ELR (cell line): ENCODE results near the gene RDH11.

Experiments used
- DNase-seq: peaks from one replicate; pipeline ENCODE4 v3.0.0-alpha.2; 2015; ENCODE audit warnings: low read depth

The RDH11 gene

GRCh38 chr14:67703997-67704396, 8.4 kb upstream of the RDH11 start:
- DNase-seq: no peak

GRCh38 chr14:67701492-67701891, 5.9 kb upstream of the RDH11 start, which contains the start of gene RDH12:
RDH12 (plus strand) TSS chr14:67701886; CDS start chr14:67722643, 20,757 bp downstream.
- DNase-seq: peak; percentile 17

GRCh38 chr14:67698179-67698578, 2.6 kb upstream of the RDH11 start:
- no peak for DNase-seq

GRCh38 chr14:67697006-67697405, 1.4 kb upstream of the RDH11 start:
- DNase-seq: no peak

- DNase-seq: peak; percentile 97
These were observed 672 bp downstream of the RDH11 start for GRCh38 chr14:67694791-67695393.

GRCh38 chr14:67690011-67690410, 5.6 kb downstream of the RDH11 start:
- DNase-seq: no peak

- DNase-seq: no peak
These were observed 11.7 kb downstream of the RDH11 start for GRCh38 chr14:67683842-67684241.

- DNase-seq: peak; percentile 37
These were observed 14.6 kb downstream of the RDH11 start for GRCh38 chr14:67680941-67681340.

GRCh38 chr14:67680121-67680602, 15.4 kb downstream of the RDH11 start:
- peak; percentile 96 for DNase-seq

- no peak for DNase-seq
These were observed 16.6 kb downstream of the RDH11 start for GRCh38 chr14:67679006-67679405.

GRCh38 chr14:67675219-67675582, 20.4 kb downstream of the RDH11 start:
- no peak for DNase-seq

GRCh38 chr14:67674480-67675218, 20.9 kb downstream of the RDH11 start, which contains the start of gene VTI1B:
VTI1B (minus strand) TSS chr14:67674632; CDS start chr14:67674489, 143 bp downstream.
- peak; percentile 82 for DNase-seq

- DNase-seq: peak; percentile 76
These were observed 21.5 kb downstream of the RDH11 start for GRCh38 chr14:67674139-67674479.

GRCh38 chr14:67673451-67673850, 22.1 kb downstream of the RDH11 start:
- peak; percentile 52 for DNase-seq

GRCh38 chr14:67668559-67668958, 27.0 kb downstream of the RDH11 start:
- DNase-seq: no peak

GRCh38 chr14:67666750-67667449, 28.7 kb downstream of the RDH11 start:
- peak; percentile 72 for DNase-seq

- peak; percentile 25 for DNase-seq
These were observed 29.7 kb downstream of the RDH11 start for GRCh38 chr14:67665868-67666267.

- DNase-seq: no peak
These were observed 31.9 kb downstream of the RDH11 start for GRCh38 chr14:67663633-67664032.

- DNase-seq: no peak
These were observed 41.8 kb downstream of the RDH11 start for GRCh38 chr14:67653651-67654280.

GRCh38 chr14:67652189-67652588, 43.4 kb downstream of the RDH11 start:
- no peak for DNase-seq

- peak; percentile 82 for DNase-seq
These were observed 44.9 kb downstream of the RDH11 start for GRCh38 chr14:67650694-67651093.

- DNase-seq: no peak
These were observed 45.4 kb downstream of the RDH11 start for GRCh38 chr14:67650151-67650550.
